Neural progenitor cell (in vitro differentiated cells): ENCODE data around the gene GSDMA. TPM values are rescaled to one million over a fixed set of nuclear protein-coding genes. Genes with fewer than 3 reads are reported as not detected.

Experiments
- DNase-seq: peaks from one replicate; pipeline ENCODE4 v3.0.0-alpha.2; 2016; ENCODE audit warnings: low spot score
- H2AFZ ChIP-seq: fragments of 200-600 bp; sonication (generic); replicated peaks from 2 replicates; pipeline ENCODE4 v1.6.1; 2016; ENCODE audit warnings: antibody characterized with exemption
- H3F3A ChIP-seq: fragments of 200-600 bp; sonication (generic); 2 replicates; pipeline ENCODE4 v1.6.1; 2016; ENCODE audit warnings: antibody characterized with exemption, low read depth
- H3K27ac ChIP-seq: fragments of 200-600 bp; sonication (generic); 2 replicates; pipeline ENCODE4 v1.5.1; 2016; ENCODE audit warnings: mild to moderate bottlenecking
- H3K27me3 ChIP-seq: fragments of 200-600 bp; sonication (generic); 2 replicates; pipeline ENCODE4 v1.6.1; 2016; ENCODE audit warnings: mild to moderate bottlenecking, moderate library complexity
- H3K36me3 ChIP-seq: fragments of 200-600 bp; sonication (generic); 2 replicates; pipeline ENCODE4 v1.5.1; 2016
- H3K4me1 ChIP-seq: fragments of 200-600 bp; sonication (generic); 2 replicates; pipeline ENCODE4 v1.6.1; 2016; ENCODE audit warnings: mixed run types
- H3K4me2 ChIP-seq: fragments of 200-600 bp; sonication (generic); 2 replicates; pipeline ENCODE4 v1.6.1; 2016
- H3K4me3 ChIP-seq: fragments of 200-600 bp; sonication (generic); 2 replicates; pipeline ENCODE4 v1.5.1; 2016
- H3K79me2 ChIP-seq: fragments of 200-600 bp; sonication (generic); 2 replicates; pipeline ENCODE4 v1.6.1; 2016; ENCODE audit warnings: low read depth
- H3K9ac ChIP-seq: fragments of 200-600 bp; sonication (generic); 2 replicates; pipeline ENCODE4 v1.6.1; 2016
- H3K9me3 ChIP-seq: fragments of 200-600 bp; sonication (generic); 2 replicates; pipeline ENCODE4 v1.5.1; 2016; ENCODE audit warnings: low read depth
- H4K20me1 ChIP-seq: fragments of 200-600 bp; sonication (generic); 2 replicates; pipeline ENCODE4 v1.6.1; 2016; ENCODE audit warnings: low read depth
- H3K27ac Mint-ChIP-seq: 3 replicates; pipeline ENCODE4 v1.8.0; 2021; ENCODE audit warnings: mixed read lengths
- H3K27me3 Mint-ChIP-seq: 2 replicates; pipeline ENCODE4 v1.8.0; 2022; ENCODE audit warnings: low read depth, mild to moderate bottlenecking, inconsistent platforms, moderate library complexity, mixed read lengths; ENCODE audit not compliant: insufficient read depth
- H3K36me3 Mint-ChIP-seq: 3 replicates; pipeline ENCODE4 v1.8.0; 2021; ENCODE audit warnings: mixed read lengths
- H3K4me1 Mint-ChIP-seq: 3 replicates; pipeline ENCODE4 v1.8.0; 2021; ENCODE audit warnings: mixed read lengths
- H3K4me3 Mint-ChIP-seq: 3 replicates; pipeline ENCODE4 v1.8.0; 2021; ENCODE audit warnings: mild to moderate bottlenecking, moderate library complexity, mixed read lengths
- H3K9me3 Mint-ChIP-seq: 3 replicates; pipeline ENCODE4 v1.8.0; 2020; ENCODE audit warnings: mixed read lengths
- EZH2 ChIP-seq: fragments of 200-600 bp; sonication (generic); IDR thresholded peaks from 2 replicates; pipeline ENCODE4 v1.6.1; 2017; ENCODE audit warnings: antibody characterized with exemption, mild to moderate bottlenecking, moderate library complexity
- EZH2phosphoT487 ChIP-seq: fragments of 200-600 bp; sonication (generic); IDR thresholded peaks from 2 replicates; pipeline ENCODE4 v1.6.1; 2017; ENCODE audit warnings: antibody characterized with exemption
- total RNA-seq: library from RNA; depleted of rRNA; stranded (reverse); fragments of >200 nt; gene quantifications from 2 replicates; pipeline ENCODE4 v1.2.3, GENCODE V29; 2015; ENCODE audit warnings: low replicate concordance
- TF ChIP-seq, protein P1 (sequence below): fragments of 200-600 bp; sonication (generic); IDR thresholded peaks from 2 replicates; pipeline ENCODE4 v1.5.1; 2017; ENCODE audit warnings: antibody characterized with exemption, mild to moderate bottlenecking

The GSDMA gene, protein sequence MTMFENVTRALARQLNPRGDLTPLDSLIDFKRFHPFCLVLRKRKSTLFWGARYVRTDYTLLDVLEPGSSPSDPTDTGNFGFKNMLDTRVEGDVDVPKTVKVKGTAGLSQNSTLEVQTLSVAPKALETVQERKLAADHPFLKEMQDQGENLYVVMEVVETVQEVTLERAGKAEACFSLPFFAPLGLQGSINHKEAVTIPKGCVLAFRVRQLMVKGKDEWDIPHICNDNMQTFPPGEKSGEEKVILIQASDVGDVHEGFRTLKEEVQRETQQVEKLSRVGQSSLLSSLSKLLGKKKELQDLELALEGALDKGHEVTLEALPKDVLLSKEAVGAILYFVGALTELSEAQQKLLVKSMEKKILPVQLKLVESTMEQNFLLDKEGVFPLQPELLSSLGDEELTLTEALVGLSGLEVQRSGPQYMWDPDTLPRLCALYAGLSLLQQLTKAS
- total RNA-seq = 0.09 TPM in 1 of 2 replicates, not detected in the other

DNA sequence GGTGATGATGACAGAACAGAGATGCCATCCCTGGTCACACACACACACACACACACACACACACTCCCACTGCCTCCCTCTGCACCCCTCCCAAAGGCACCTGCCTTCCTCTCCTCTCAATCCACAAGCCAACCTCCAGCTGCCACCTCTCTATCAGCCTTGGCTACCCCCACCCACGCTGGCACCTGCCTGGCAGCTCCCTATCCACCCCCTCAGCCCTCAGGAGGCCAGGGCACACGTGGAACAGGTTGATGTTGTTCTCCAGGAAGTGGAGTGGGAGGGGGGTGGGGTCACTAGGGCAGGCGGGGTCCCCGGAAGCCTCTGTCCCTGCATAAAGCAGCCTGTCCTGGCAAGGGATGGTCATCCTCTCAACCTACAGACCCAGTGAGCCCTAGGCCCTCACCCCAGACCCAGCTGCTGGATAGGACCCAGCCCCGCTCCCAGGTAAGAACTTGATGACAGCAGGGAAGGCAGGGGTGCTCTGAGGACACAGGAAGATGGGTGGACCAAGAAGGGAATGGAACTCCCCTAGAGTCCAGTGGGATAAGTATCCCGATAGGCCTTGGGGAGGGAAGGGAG lies at the start of gene GSDMA:
Gene GSDMA, plus strand, starts transcription at position 363 of the 579 bp plus-strand sequence. CDS start 2,684 bp downstream, outside the sequence.
- DNase-seq = no peak
- Histone ChIP-seq H3K4me3 (no peak within 1 kb of the TSS), H3K9me3 (no peaks in the 10 kb centered on the region), H3K4me1 (no peaks in the 10 kb centered on the region), H3F3A (no peaks in the 10 kb centered on the region), H3K36me3 (no peaks in the 10 kb centered on the region), H2AFZ (no peak within 1 kb of the TSS), H3K79me2 (no peaks in the 10 kb centered on the region), H3K4me2 (no peak within 1 kb of the TSS), H4K20me1 (no peaks in the 10 kb centered on the region), H3K27ac (no peak within 1 kb of the TSS), H3K27me3 (no peaks in the 10 kb centered on the region), H3K9ac (no peak within 1 kb of the TSS)
- Mint-ChIP-seq H3K36me3 (no peaks in the 10 kb centered on the region), H3K27me3 (peaks cover 19% of the 10 kb centered on the region), H3K4me3 (no peak within 1 kb of the TSS), H3K27ac (peak within 1 kb of the TSS; percentile 93), H3K9me3 (no peaks in the 10 kb centered on the region), H3K4me1 (peaks cover 13% of the 10 kb centered on the region)
- no peak for TF ChIP-seq EZH2phosphoT487
- TF ChIP-seq, protein P1, sequence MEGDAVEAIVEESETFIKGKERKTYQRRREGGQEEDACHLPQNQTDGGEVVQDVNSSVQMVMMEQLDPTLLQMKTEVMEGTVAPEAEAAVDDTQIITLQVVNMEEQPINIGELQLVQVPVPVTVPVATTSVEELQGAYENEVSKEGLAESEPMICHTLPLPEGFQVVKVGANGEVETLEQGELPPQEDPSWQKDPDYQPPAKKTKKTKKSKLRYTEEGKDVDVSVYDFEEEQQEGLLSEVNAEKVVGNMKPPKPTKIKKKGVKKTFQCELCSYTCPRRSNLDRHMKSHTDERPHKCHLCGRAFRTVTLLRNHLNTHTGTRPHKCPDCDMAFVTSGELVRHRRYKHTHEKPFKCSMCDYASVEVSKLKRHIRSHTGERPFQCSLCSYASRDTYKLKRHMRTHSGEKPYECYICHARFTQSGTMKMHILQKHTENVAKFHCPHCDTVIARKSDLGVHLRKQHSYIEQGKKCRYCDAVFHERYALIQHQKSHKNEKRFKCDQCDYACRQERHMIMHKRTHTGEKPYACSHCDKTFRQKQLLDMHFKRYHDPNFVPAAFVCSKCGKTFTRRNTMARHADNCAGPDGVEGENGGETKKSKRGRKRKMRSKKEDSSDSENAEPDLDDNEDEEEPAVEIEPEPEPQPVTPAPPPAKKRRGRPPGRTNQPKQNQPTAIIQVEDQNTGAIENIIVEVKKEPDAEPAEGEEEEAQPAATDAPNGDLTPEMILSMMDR = no peak
- TF ChIP-seq EZH2 = no peak

DNA sequence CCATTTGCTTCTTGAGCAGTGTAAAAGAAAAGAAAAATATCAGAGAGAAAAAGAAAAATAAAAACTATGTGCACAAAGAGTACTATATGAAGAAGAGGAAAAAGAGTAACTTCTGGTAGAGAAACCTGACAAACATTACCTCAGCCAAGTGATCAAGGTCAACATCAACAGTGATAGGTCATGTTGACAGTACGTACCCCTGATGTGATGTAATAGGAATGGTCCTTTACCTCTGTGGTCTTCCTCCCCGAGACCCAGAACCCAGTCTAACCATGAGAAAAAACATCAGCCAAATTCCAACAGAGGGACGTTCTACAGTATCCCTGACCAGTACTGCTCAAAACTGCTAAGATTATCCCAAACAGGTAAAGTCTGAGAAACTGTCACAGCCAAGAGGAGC lies 48.8 kb upstream of the GSDMA start:
- Mint-ChIP-seq H3K4me3 (no peak overlapping the region), H3K27ac (no peak overlapping the region), H3K27me3 (no peaks in the 10 kb centered on the region), H3K4me1 (no peaks in the 10 kb centered on the region), H3K9me3 (no peaks in the 10 kb centered on the region), H3K36me3 (peaks cover 8% of the 10 kb centered on the region)
- Histone ChIP-seq H3K4me2 (no peak overlapping the region), H4K20me1 (no peaks in the 10 kb centered on the region), H3K4me1 (no peaks in the 10 kb centered on the region), H3K27ac (no peak overlapping the region), H3K27me3 (no peaks in the 10 kb centered on the region), H2AFZ (no peak overlapping the region), H3F3A (no peaks in the 10 kb centered on the region), H3K4me3 (no peak overlapping the region), H3K36me3 (no peaks in the 10 kb centered on the region), H3K9me3 (no peaks in the 10 kb centered on the region), H3K9ac (no peak overlapping the region), H3K79me2 (no peaks in the 10 kb centered on the region)
- TF ChIP-seq EZH2 (no peak), EZH2phosphoT487 (no peak)
- TF ChIP-seq, protein P1 = no peak
- no peak for DNase-seq

DNA sequence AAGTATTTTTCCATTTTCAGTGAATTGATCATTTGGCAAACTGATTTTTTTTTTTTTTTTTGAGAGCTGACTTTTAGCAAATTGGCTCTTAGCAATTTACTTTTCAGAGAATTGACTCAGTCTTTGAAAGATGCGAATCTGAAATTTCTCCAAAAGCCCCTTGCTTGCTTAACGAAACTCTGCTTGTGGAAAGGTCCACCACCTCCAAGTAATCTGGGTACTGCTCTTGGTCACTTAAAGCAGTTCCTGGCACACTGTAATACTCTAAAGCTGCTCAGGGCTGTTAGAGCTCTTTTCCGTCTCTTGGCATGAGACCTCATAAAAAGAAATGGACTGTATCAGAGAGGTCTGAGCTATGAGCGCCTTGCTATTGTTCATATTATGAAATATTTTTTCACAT lies 47.2 kb upstream of the GSDMA start:
- no peaks in the 10 kb centered on the region for H3K79me2 ChIP-seq
- H3K27ac ChIP-seq = no peak overlapping the region
- H3K9me3 ChIP-seq = no peaks in the 10 kb centered on the region
- no peaks in the 10 kb centered on the region for H3F3A ChIP-seq
- no peaks in the 10 kb centered on the region for H3K36me3 ChIP-seq
- H4K20me1 ChIP-seq = no peaks in the 10 kb centered on the region
- no peaks in the 10 kb centered on the region for H3K4me1 ChIP-seq
- H2AFZ ChIP-seq = no peak overlapping the region
- no peak for TF ChIP-seq EZH2phosphoT487
- TF ChIP-seq, protein P1 = no peak
- TF ChIP-seq EZH2 = no peak
- H3K4me2 ChIP-seq = no peak overlapping the region
- no peak overlapping the region for H3K4me3 ChIP-seq
- H3K4me3 Mint-ChIP-seq = no peak overlapping the region
- H3K27me3 ChIP-seq = no peaks in the 10 kb centered on the region
- H3K27ac Mint-ChIP-seq = no peak overlapping the region
- H3K36me3 Mint-ChIP-seq = peaks cover 8% of the 10 kb centered on the region
- DNase-seq = no peak
- no peaks in the 10 kb centered on the region for H3K27me3 Mint-ChIP-seq
- no peaks in the 10 kb centered on the region for H3K4me1 Mint-ChIP-seq
- no peak overlapping the region for H3K9ac ChIP-seq
- H3K9me3 Mint-ChIP-seq = no peaks in the 10 kb centered on the region
